ENCODE data around the gene TPPP3.

Gene TPPP3

GRCh38 chr16:67423611-67424260 is 30.4 kb upstream of the TPPP3 start:
- Histone ChIP-seq H3K27me3 (ENCODE audit: insufficient read depth, poor library complexity, severe bottlenecking) (peaks cover 8% of the 10 kb centered on the region), H3K4me3 (replicated peaks; ENCODE audit: insufficient read depth, low read length) (no peak overlapping the region), H3K27ac (replicated peaks) (no peak overlapping the region)
- TF ChIP-seq POLR2AphosphoS5 (IDR thresholded peaks at IDR 0.05; ENCODE audit: low read depth) (no peak), CTCF (IDR thresholded peaks at IDR 0.05; ENCODE audit: insufficient read depth, low read length) (no peak), SPI1 (IDR thresholded peaks at IDR 0.05; ENCODE audit: borderline replicate concordance, low read depth) (no peak), REST (IDR thresholded peaks at IDR 0.05; ENCODE audit: insufficient replicate concordance, low read depth) (no peak), GABPA (IDR thresholded peaks at IDR 0.05; ENCODE audit: low read depth) (no peak)
- peak in 1 of 2 experiments; percentile 26 for DNase-seq (ENCODE audit: low read depth in 1 of 2, low spot score in 1 of 2)

- no peak for TF ChIP-seq REST (IDR thresholded peaks at IDR 0.05; ENCODE audit: insufficient replicate concordance, low read depth)
- TF ChIP-seq CTCF (IDR thresholded peaks at IDR 0.05; ENCODE audit: insufficient read depth, low read length): no peak
- peaks cover 8% of the 10 kb centered on the region for H3K27me3 ChIP-seq (ENCODE audit: insufficient read depth, poor library complexity, severe bottlenecking)
- no peak overlapping the region for H3K27ac ChIP-seq (replicated peaks)
Observed at GRCh38 chr16:67423015-67423414, 29.7 kb upstream of the TPPP3 start.

GRCh38 chr16:67421030-67421429 is 27.7 kb upstream of the TPPP3 start:
- Histone ChIP-seq H3K4me3 (replicated peaks; ENCODE audit: insufficient read depth, low read length) (no peak overlapping the region), H3K27me3 (ENCODE audit: insufficient read depth, poor library complexity, severe bottlenecking) (peaks cover 20% of the 10 kb centered on the region), H3K27ac (replicated peaks) (no peak overlapping the region)
- DNase-seq (ENCODE audit: low read depth in 1 of 2, low spot score in 1 of 2): no peak
- no peak for TF ChIP-seq REST (IDR thresholded peaks at IDR 0.05; ENCODE audit: insufficient replicate concordance, low read depth)

More at GRCh38 chr16:67423015-67423414, 29.7 kb upstream of the TPPP3 start:
- H3K4me3 ChIP-seq (replicated peaks; ENCODE audit: insufficient read depth, low read length): no peak overlapping the region
- no peak for DNase-seq (ENCODE audit: low read depth in 1 of 2, low spot score in 1 of 2)

Measured in HL-60 (cell line).